ENCODE data around the gene PTPRN2.

PTPRN2 gene

GRCh38 chr7:158101821-158102450, 485.7 kb downstream of the PTPRN2 start:
- H3K27me3 ChIP-seq (ENCODE audit: control insufficient read depth, insufficient read depth, low read length), result no peaks in the 10 kb centered on the region
- H3K36me3 ChIP-seq (ENCODE audit: control insufficient read depth, insufficient read depth, low read length), result no peaks in the 10 kb centered on the region
- no peak overlapping the region for H3K27ac ChIP-seq (ENCODE audit: low read depth, low read length)
- H3K9ac ChIP-seq (ENCODE audit: low read length), result no peak overlapping the region
- no peak overlapping the region for H3K4me3 ChIP-seq (ENCODE audit: low read length)
- no peaks in the 10 kb centered on the region for H3K4me1 ChIP-seq (ENCODE audit: control insufficient read depth, insufficient read depth, low read length)

GRCh38 chr7:158098125-158099030, 489.2 kb downstream of the PTPRN2 start:
- H3K36me3 ChIP-seq (ENCODE audit: control insufficient read depth, insufficient read depth, low read length), result no peaks in the 10 kb centered on the region
- no peak overlapping the region for H3K9ac ChIP-seq (ENCODE audit: low read length)
- no peak overlapping the region for H3K4me3 ChIP-seq (ENCODE audit: low read length)
- no peaks in the 10 kb centered on the region for H3K4me1 ChIP-seq (ENCODE audit: control insufficient read depth, insufficient read depth, low read length)
- H3K27me3 ChIP-seq (ENCODE audit: control insufficient read depth, insufficient read depth, low read length), result no peaks in the 10 kb centered on the region
- H3K27ac ChIP-seq (ENCODE audit: low read depth, low read length), result no peak overlapping the region

- no peaks in the 10 kb centered on the region for H3K4me1 ChIP-seq (ENCODE audit: control insufficient read depth, insufficient read depth, low read length)
- H3K36me3 ChIP-seq (ENCODE audit: control insufficient read depth, insufficient read depth, low read length), result no peaks in the 10 kb centered on the region
- H3K9ac ChIP-seq (ENCODE audit: low read length), result no peak overlapping the region
- H3K27ac ChIP-seq (ENCODE audit: low read depth, low read length), result no peak overlapping the region
- no peaks in the 10 kb centered on the region for H3K27me3 ChIP-seq (ENCODE audit: control insufficient read depth, insufficient read depth, low read length)
- no peak overlapping the region for H3K4me3 ChIP-seq (ENCODE audit: low read length)
Observed at GRCh38 chr7:158097453-158098124, 490.0 kb downstream of the PTPRN2 start.

- no peaks in the 10 kb centered on the region for H3K36me3 ChIP-seq (ENCODE audit: control insufficient read depth, insufficient read depth, low read length)
- H3K4me1 ChIP-seq (ENCODE audit: control insufficient read depth, insufficient read depth, low read length), result no peaks in the 10 kb centered on the region
- no peak overlapping the region for H3K27ac ChIP-seq (ENCODE audit: low read depth, low read length)
- no peak overlapping the region for H3K4me3 ChIP-seq (ENCODE audit: low read length)
- H3K27me3 ChIP-seq (ENCODE audit: control insufficient read depth, insufficient read depth, low read length), result no peaks in the 10 kb centered on the region
- no peak overlapping the region for H3K9ac ChIP-seq (ENCODE audit: low read length)
Observed at GRCh38 chr7:158097106-158097452, 490.5 kb downstream of the PTPRN2 start.

- H3K27me3 ChIP-seq (ENCODE audit: control insufficient read depth, insufficient read depth, low read length), result no peaks in the 10 kb centered on the region
Observed at GRCh38 chr7:158096582-158096981, 491.0 kb downstream of the PTPRN2 start.

GRCh38 chr7:158094671-158095226, 492.9 kb downstream of the PTPRN2 start:
- Histone ChIP-seq H3K27me3 (ENCODE audit: control insufficient read depth, insufficient read depth, low read length) (no peaks in the 10 kb centered on the region), H3K9ac (ENCODE audit: low read length) (no peak overlapping the region), H3K4me1 (ENCODE audit: control insufficient read depth, insufficient read depth, low read length) (no peaks in the 10 kb centered on the region), H3K4me3 (ENCODE audit: low read length) (no peak overlapping the region), H3K27ac (ENCODE audit: low read depth, low read length) (no peak overlapping the region), H3K36me3 (ENCODE audit: control insufficient read depth, insufficient read depth, low read length) (no peaks in the 10 kb centered on the region)

More at GRCh38 chr7:158096582-158096981, 491.0 kb downstream of the PTPRN2 start:
- Histone ChIP-seq H3K4me1 (ENCODE audit: control insufficient read depth, insufficient read depth, low read length) (no peaks in the 10 kb centered on the region), H3K4me3 (ENCODE audit: low read length) (no peak overlapping the region), H3K27ac (ENCODE audit: low read depth, low read length) (no peak overlapping the region), H3K36me3 (ENCODE audit: control insufficient read depth, insufficient read depth, low read length) (no peaks in the 10 kb centered on the region), H3K9ac (ENCODE audit: low read length) (no peak overlapping the region)

GRCh38 chr7:158094046-158094445, 493.6 kb downstream of the PTPRN2 start:
- H3K4me3 ChIP-seq (ENCODE audit: low read length), result no peak overlapping the region
- H3K4me1 ChIP-seq (ENCODE audit: control insufficient read depth, insufficient read depth, low read length), result no peaks in the 10 kb centered on the region
- no peak overlapping the region for H3K27ac ChIP-seq (ENCODE audit: low read depth, low read length)
- H3K27me3 ChIP-seq (ENCODE audit: control insufficient read depth, insufficient read depth, low read length), result no peaks in the 10 kb centered on the region
- no peak overlapping the region for H3K9ac ChIP-seq (ENCODE audit: low read length)
- no peaks in the 10 kb centered on the region for H3K36me3 ChIP-seq (ENCODE audit: control insufficient read depth, insufficient read depth, low read length)

GRCh38 chr7:158093156-158093796, 494.3 kb downstream of the PTPRN2 start:
- H3K4me1 ChIP-seq (ENCODE audit: control insufficient read depth, insufficient read depth, low read length), result no peaks in the 10 kb centered on the region

GRCh38 chr7:158087196-158087595, 500.4 kb downstream of the PTPRN2 start:
- H3K36me3 ChIP-seq (ENCODE audit: control insufficient read depth, insufficient read depth, low read length), result no peaks in the 10 kb centered on the region
- H3K4me3 ChIP-seq (ENCODE audit: low read length), result no peak overlapping the region
- H3K27ac ChIP-seq (ENCODE audit: low read depth, low read length), result no peak overlapping the region
- H3K9ac ChIP-seq (ENCODE audit: low read length), result no peak overlapping the region
- H3K4me1 ChIP-seq (ENCODE audit: control insufficient read depth, insufficient read depth, low read length), result no peaks in the 10 kb centered on the region
- no peaks in the 10 kb centered on the region for H3K27me3 ChIP-seq (ENCODE audit: control insufficient read depth, insufficient read depth, low read length)

More at GRCh38 chr7:158093156-158093796, 494.3 kb downstream of the PTPRN2 start:
- Histone ChIP-seq H3K27me3 (ENCODE audit: control insufficient read depth, insufficient read depth, low read length) (no peaks in the 10 kb centered on the region), H3K9ac (ENCODE audit: low read length) (no peak overlapping the region), H3K4me3 (ENCODE audit: low read length) (no peak overlapping the region), H3K36me3 (ENCODE audit: control insufficient read depth, insufficient read depth, low read length) (no peaks in the 10 kb centered on the region), H3K27ac (ENCODE audit: low read depth, low read length) (no peak overlapping the region)

GRCh38 chr7:158085741-158086695, 501.6 kb downstream of the PTPRN2 start:
- Histone ChIP-seq H3K27me3 (ENCODE audit: control insufficient read depth, insufficient read depth, low read length) (no peaks in the 10 kb centered on the region), H3K9ac (ENCODE audit: low read length) (no peak overlapping the region), H3K27ac (ENCODE audit: low read depth, low read length) (no peak overlapping the region), H3K4me1 (ENCODE audit: control insufficient read depth, insufficient read depth, low read length) (no peaks in the 10 kb centered on the region), H3K4me3 (ENCODE audit: low read length) (no peak overlapping the region), H3K36me3 (ENCODE audit: control insufficient read depth, insufficient read depth, low read length) (no peaks in the 10 kb centered on the region)

GRCh38 chr7:158084555-158084954, 503.1 kb downstream of the PTPRN2 start:
- H3K4me3 ChIP-seq (ENCODE audit: low read length), result no peak overlapping the region
- no peaks in the 10 kb centered on the region for H3K36me3 ChIP-seq (ENCODE audit: control insufficient read depth, insufficient read depth, low read length)
- no peaks in the 10 kb centered on the region for H3K4me1 ChIP-seq (ENCODE audit: control insufficient read depth, insufficient read depth, low read length)
- H3K9ac ChIP-seq (ENCODE audit: low read length), result no peak overlapping the region
- no peaks in the 10 kb centered on the region for H3K27me3 ChIP-seq (ENCODE audit: control insufficient read depth, insufficient read depth, low read length)
- no peak overlapping the region for H3K27ac ChIP-seq (ENCODE audit: low read depth, low read length)
